ENCODE data around the gene SLC1A2. TPM values are rescaled to one million over a fixed set of nuclear protein-coding genes. Genes with fewer than 3 reads are reported as not detected.

Gene SLC1A2
- total RNA-seq, 2 experiments from 2014 or later = not detected

DNA sequence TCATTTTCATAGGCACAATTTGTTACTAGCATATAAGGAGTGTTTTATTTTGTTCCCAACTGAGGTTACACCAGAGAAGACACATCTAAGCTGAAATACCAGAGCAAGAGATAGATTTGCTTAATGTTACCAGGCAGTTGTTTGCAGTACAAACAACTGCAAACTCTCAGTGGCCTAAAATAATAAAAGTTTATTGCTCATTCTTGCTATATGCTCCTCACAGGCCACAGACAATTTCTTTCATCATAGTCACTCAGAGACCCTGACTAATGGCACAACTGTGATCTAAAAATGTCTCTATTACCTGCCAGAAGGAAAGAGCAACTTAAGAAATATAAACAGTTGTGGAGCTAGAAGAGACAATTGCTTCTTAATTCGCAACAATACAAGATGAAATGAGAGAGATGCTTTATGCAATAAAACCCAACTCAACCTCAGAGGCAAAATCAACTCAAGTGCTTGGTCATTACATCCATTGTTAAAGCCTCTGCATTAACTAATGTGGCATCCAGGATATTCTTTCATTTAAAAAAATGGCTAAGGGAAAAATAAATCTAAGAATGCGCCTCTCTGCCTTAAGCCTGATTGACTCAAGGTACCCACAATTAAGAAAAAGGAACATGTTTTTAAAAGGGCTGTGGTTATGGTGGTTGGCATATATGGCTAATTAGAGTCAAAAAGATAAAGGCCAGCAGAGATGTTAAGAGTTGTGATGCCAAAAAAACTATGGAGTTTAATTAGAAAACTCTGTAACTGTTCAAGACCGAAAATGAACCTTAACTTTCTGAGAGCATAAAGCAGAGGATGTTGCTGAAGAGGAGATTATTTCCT, 176.7 kb downstream of the SLC1A2 start:
- no peak for DNase-seq
- ChIA-PET POLR2A (no interaction called here), CTCF (interaction anchor here (0.9 kb wide), 1 partner anchor 67 kb away, joined by 5 read pairs; no protein-coding TSS in a partner anchor)
- Mint-ChIP-seq H3K4me3 (no peak overlapping the region), H3K9me3 (peaks cover 19% of the 10 kb centered on the region), H3K4me1 (peaks cover 53% of the 10 kb centered on the region), H3K36me3 (ENCODE audit: low read depth) (peaks cover 19% of the 10 kb centered on the region), H3K27me3 (peaks cover 8% of the 10 kb centered on the region), H3K27ac (no peak overlapping the region)

DNA sequence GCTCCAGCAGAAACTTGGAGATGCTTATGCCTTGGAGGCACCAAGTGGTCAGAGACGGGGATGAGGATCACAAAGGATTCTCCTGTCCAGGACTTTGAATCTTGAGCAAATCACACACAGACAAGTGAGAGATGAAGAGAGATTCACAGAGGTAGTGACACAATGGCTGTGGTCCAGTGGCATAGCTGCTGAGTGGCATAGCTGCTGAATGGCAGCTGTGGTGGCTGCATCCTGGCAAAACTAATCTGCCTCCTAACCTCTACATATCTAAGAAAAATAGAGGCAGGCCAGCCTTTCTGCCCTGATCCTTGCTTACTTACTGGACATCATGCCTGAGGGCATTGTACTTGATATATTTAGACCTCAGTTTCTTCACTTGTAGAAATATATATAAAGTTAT, 177.8 kb downstream of the SLC1A2 start:
- Mint-ChIP-seq H3K9me3 (peaks cover 21% of the 10 kb centered on the region), H3K4me1 (peaks cover 53% of the 10 kb centered on the region), H3K27me3 (peaks cover 8% of the 10 kb centered on the region), H3K27ac (no peak overlapping the region), H3K36me3 (ENCODE audit: low read depth) (peaks cover 16% of the 10 kb centered on the region), H3K4me3 (no peak overlapping the region)
- no peak for DNase-seq
- ChIA-PET POLR2A (no interaction called here), CTCF (interaction anchor here (0.6 to 1.1 kb wide), 3 partner anchors 14 to 245 kb away, joined by 3 to 4 read pairs (median 3); no protein-coding TSS in a partner anchor)

DNA sequence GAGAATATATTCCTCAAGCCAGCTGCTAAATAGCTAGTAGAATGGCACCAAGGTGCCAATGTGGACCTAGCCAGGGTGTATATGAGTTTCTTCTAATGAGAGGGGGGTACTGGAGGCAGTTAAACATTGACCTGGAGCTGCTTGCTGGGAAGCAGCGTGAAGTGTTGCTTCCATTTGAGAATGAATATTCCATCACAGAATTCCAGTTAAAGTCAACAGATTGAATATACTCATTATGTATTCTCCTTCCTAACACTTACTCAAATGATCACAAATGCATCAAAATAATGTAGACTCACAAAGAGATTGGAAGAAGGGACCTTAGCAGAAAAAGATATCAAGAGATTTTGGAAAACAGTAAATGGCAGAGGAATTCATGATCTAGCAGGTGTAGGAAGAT, 178.3 kb downstream of the SLC1A2 start:
- Mint-ChIP-seq H3K36me3 (ENCODE audit: low read depth) (peaks cover 18% of the 10 kb centered on the region), H3K27ac (peak overlapping the region; percentile 54), H3K4me1 (peaks cover 55% of the 10 kb centered on the region), H3K4me3 (no peak overlapping the region), H3K27me3 (peaks cover 8% of the 10 kb centered on the region), H3K9me3 (peaks cover 20% of the 10 kb centered on the region)
- DNase-seq = no peak
- ChIA-PET POLR2A (no interaction called here), CTCF (interaction anchor here (0.6 to 1.1 kb wide), 2 partner anchors 13 to 108 kb away, joined by 3 to 4 read pairs; no protein-coding TSS in a partner anchor)

DNA sequence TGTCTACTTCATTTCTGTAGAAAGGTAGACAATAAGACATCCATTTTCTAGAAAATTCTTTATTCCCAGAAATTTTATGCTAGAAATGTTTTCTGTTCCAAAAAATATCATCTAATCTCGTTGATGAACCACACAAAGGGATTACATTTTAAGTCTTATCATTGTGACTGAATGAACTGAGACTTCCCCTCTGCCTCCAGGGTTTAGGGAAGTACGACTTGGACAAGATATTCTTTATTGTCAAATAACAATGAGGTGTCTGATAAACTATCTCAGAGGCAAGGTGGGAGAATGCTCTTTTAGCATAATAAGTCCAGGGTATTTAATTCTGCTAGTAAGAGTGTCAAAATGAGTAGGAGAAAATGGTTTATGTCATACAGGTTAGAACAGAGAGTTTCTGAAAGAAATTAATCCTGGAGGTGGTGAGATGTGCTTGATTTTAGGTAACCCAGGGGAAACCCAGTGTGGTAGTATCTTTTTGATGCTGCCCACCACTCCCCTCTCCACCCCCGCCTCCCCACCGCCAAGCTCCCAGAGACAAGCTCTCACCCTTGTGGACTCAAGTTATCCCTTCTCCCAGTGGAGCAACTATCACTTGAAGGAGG, 179.8 kb downstream of the SLC1A2 start:
- Mint-ChIP-seq H3K9me3 (peaks cover 27% of the 10 kb centered on the region), H3K27ac (no peak overlapping the region), H3K36me3 (ENCODE audit: low read depth) (peaks cover 21% of the 10 kb centered on the region), H3K4me3 (no peak overlapping the region), H3K27me3 (peaks cover 8% of the 10 kb centered on the region), H3K4me1 (peaks cover 67% of the 10 kb centered on the region)
- no peak for DNase-seq
- ChIA-PET POLR2A (no interaction called here), CTCF (interaction anchor here (0.9 to 1.5 kb wide), 4 partner anchors 9 to 152 kb away, joined by 3 to 4 read pairs (median 3); no protein-coding TSS in a partner anchor)

DNA sequence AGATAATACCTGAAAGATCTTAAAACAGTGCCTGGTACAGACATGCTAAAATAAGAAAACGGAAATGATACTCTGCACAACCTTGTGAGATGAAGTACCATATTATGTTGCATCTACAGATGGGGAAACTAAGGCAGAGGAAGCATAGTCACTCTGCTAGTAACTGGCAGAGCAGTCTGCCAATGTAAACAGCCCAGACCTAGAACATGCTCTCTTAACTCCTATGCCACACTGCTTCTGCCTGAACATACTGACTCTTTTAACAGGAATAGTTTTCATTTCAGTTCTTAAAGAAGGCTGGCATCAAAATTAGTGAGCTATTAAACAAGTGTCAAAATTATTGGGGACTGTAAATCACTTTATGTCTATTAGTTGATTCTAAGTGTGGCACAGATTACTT, 180.5 kb downstream of the SLC1A2 start:
- Mint-ChIP-seq H3K4me1 (peaks cover 74% of the 10 kb centered on the region), H3K4me3 (no peak overlapping the region), H3K36me3 (ENCODE audit: low read depth) (peaks cover 28% of the 10 kb centered on the region), H3K27ac (no peak overlapping the region), H3K9me3 (peaks cover 28% of the 10 kb centered on the region), H3K27me3 (peaks cover 8% of the 10 kb centered on the region)
- ChIA-PET CTCF (interaction anchor here (0.7 to 1.5 kb wide), 7 partner anchors 8 to 152 kb away, joined by 3 to 4 read pairs (median 3); no protein-coding TSS in a partner anchor), POLR2A (no interaction called here)
- DNase-seq = no peak

DNA sequence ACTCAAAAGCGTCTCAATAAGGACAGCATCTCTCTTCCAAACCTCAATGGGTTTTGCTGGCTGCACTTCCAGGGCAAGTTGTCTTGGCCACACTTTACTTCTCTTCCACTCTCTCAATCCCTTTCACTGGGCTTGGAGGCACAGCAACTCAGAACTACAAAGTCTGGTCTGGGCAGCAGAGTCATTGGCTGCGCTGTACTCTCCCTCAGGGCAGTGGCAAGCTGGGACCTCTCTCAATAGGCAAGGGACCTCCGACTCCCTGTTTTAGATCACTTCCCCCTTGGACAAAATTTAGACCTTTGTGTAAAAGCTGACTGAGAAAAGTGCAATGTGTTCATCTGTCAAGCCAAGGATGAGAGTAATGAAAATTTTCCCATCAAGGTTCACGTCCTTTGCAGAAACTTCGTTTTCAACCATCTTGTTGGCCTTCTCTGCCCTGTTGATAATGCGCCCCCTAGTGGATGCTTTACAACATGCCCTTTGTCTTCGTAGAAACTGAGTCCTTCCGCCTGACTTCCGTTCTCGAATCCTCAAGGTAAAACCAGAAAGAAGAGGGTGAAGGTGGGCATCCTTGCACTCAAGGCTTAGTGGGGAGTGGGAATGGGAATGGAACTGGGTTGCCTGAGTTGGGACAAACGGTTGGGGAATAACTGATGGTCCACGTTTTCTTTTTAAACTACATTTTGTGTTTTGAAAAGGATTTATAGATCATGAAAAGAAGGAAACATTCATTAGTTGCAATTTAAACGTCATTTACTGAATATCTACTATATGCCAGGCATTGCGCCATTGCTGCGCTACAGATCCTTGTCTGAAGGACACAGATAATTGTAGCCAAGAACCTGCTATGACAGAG, 181.3 kb downstream of the SLC1A2 start:
- ChIA-PET POLR2A (interaction anchor here (0.6 kb wide), 1 partner anchor 230 kb away, joined by 8 read pairs; no protein-coding TSS in a partner anchor), CTCF (interaction anchor here (0.7 to 1.9 kb wide), 10 partner anchors 7 to 230 kb away, joined by 3 to 8 read pairs (median 3); no protein-coding TSS in a partner anchor)
- Mint-ChIP-seq H3K27ac (peak overlapping the region; percentile 68), H3K4me3 (no peak overlapping the region), H3K9me3 (peaks cover 30% of the 10 kb centered on the region), H3K27me3 (peaks cover 8% of the 10 kb centered on the region), H3K4me1 (peaks cover 75% of the 10 kb centered on the region), H3K36me3 (ENCODE audit: low read depth) (peaks cover 33% of the 10 kb centered on the region)
- DNase-seq = peak; percentile 76

DNA sequence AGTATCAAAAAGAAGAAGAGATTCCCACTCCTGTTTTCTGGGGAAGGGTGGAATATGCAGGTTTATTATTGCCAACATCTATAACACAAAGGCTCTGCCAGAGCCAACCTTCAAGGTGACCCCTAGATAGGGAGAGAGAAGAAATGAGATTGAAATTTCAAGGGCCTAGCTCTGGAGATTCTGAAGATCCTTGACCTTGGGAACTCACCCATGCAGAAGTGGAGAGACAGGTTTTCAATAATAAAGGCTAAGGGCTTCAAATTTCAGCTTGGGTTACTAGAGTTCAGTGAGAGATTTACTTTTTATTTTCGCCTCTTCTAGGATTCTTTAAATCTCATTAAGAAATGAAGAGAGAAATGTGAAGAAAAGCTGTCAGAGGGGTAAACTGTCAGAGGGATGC, 182.0 kb downstream of the SLC1A2 start:
- H3K9me3 Mint-ChIP-seq = peaks cover 33% of the 10 kb centered on the region

DNA sequence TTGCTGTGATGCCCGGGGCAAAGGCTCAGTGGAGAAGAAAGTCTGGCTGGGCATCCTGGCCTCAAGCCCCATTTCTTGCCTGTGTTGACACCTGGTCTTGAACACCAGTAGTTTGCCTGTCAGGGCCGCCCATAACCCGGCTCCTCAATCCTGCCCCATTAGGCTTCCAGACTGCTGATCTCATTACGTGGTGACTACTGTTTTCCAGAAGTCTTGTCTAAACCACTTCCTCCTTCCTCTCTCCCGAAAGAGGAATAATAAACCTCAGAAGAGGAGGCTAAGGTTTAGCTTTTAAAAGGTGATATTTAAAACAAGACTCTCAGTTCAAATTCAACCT, 182.7 kb downstream of the SLC1A2 start:
- CTCF ChIA-PET = interaction anchor here (0.7 to 1.9 kb wide), 7 partner anchors 9 to 192 kb away, joined by 3 to 8 read pairs (median 5); no protein-coding TSS in a partner anchor
- peak overlapping the region; percentile 5 for H3K4me3 Mint-ChIP-seq
- H3K4me1 Mint-ChIP-seq = peaks cover 65% of the 10 kb centered on the region
- peaks cover 46% of the 10 kb centered on the region for H3K36me3 Mint-ChIP-seq (ENCODE audit: low read depth)
- peaks cover 8% of the 10 kb centered on the region for H3K27me3 Mint-ChIP-seq
- H3K9me3 Mint-ChIP-seq = peaks cover 35% of the 10 kb centered on the region
- H3K27ac Mint-ChIP-seq = peak overlapping the region; percentile 84
- DNase-seq = peak; percentile 11
- POLR2A ChIA-PET = interaction anchor here (0.6 kb wide), 1 partner anchor 320 kb away, joined by 4 read pairs; the partner anchor contains the start of gene PDHX

More for the DNA sequence above, 182.0 kb downstream of the SLC1A2 start:
- peaks cover 8% of the 10 kb centered on the region for H3K27me3 Mint-ChIP-seq
- H3K4me3 Mint-ChIP-seq = no peak overlapping the region
- POLR2A ChIA-PET = interaction anchor here (0.6 kb wide), 2 partner anchors 230 to 458 kb away, joined by 3 to 8 read pairs; no protein-coding TSS in a partner anchor
- H3K36me3 Mint-ChIP-seq (ENCODE audit: low read depth) = peaks cover 39% of the 10 kb centered on the region
- peaks cover 71% of the 10 kb centered on the region for H3K4me1 Mint-ChIP-seq
- DNase-seq = no peak
- H3K27ac Mint-ChIP-seq = no peak overlapping the region
- CTCF ChIA-PET = interaction anchor here (0.5 to 1.9 kb wide), 6 partner anchors 9 to 229 kb away, joined by 3 to 8 read pairs (median 3); no protein-coding TSS in a partner anchor

DNA sequence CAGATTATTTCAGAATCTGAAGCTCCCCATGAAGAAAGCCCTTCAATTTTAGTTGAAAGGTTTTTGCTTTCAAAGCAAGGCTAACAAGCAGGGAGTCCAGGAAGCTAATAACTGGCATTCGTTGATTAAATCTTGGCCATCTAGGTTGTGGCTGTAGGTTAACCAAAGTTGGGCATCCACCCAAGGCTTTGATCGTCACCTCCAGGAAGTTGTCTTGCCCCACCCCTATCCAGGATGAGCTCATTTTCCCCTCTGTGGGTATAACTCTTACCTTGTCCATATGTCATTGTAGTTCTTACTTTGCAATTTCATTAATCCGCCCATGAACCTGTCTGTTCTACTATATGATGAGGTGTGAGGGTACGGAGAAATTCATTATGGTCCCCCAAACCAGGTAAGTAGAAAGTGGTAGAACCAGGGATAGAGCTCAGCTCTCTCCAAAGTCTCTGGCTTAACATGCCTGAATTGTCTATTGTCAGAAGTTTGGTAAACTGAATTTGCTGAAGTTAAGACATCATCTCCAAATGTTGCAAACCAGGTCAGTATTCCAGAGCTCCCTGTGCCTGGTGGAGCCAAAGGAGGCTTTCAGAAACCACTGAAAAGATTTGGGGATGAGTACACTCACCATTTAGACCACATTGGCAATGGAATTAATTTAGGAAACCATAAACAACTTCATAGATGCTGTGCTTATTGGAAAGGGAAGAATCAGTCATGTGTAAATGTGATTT, 183.3 kb downstream of the SLC1A2 start:
- Mint-ChIP-seq H3K36me3 (ENCODE audit: low read depth) (peaks cover 49% of the 10 kb centered on the region), H3K27me3 (peaks cover 8% of the 10 kb centered on the region), H3K9me3 (peaks cover 36% of the 10 kb centered on the region), H3K4me1 (peaks cover 62% of the 10 kb centered on the region), H3K4me3 (peak overlapping the region; percentile 5), H3K27ac (peak overlapping the region; percentile 84)
- ChIA-PET POLR2A (interaction anchor here (0.6 kb wide), 1 partner anchor 319 kb away, joined by 4 read pairs; the partner anchor contains the start of gene PDHX), CTCF (interaction anchor here (0.7 to 1.4 kb wide), 11 partner anchors 10 to 236 kb away, joined by 3 to 7 read pairs (median 3); no protein-coding TSS in a partner anchor)
- peak; percentile 78 for DNase-seq

DNA sequence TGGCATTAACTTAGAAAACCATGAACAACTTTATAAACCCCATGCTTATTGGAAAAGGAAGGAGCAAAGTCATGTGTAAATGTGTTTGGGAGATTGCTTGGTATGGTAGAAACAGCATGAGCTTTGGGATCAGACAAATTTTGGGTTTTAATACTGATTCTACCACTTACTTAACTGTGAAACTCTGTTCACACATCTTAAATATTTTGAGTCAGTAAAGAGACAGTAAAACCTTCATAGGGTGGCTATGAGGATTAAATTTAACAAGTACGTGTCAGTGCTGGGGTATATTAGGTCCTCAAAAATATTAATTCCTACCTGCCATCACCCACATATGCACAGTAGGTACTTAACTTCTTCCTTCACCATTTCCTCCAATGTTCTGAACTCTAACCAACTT, 183.9 kb downstream of the SLC1A2 start:
- Mint-ChIP-seq H3K27ac (peak overlapping the region; percentile 84), H3K4me3 (peak overlapping the region; percentile 5), H3K9me3 (peaks cover 39% of the 10 kb centered on the region), H3K36me3 (ENCODE audit: low read depth) (peaks cover 54% of the 10 kb centered on the region), H3K4me1 (peaks cover 61% of the 10 kb centered on the region), H3K27me3 (peaks cover 8% of the 10 kb centered on the region)
- ChIA-PET POLR2A (no interaction called here), CTCF (interaction anchor here (0.7 to 1.4 kb wide), 10 partner anchors 10 to 235 kb away, joined by 3 to 7 read pairs (median 3); no protein-coding TSS in a partner anchor)
- DNase-seq = no peak

DNA sequence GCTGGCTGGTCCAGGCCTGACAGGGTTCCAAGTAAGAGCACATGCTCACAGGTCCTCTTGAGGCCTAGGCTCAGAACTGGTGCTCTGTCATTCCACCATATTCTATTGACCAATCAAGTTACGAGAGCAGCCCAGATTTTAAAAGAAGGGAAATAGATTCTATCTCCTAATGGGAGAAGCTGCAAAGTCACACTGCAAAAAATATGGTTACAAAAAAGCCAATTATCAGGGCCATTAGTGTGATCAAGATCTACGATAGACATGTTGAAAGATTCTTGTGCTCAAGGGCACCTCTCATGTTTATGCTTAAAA, 184.2 kb downstream of the SLC1A2 start:
- H3K4me1 Mint-ChIP-seq = peaks cover 61% of the 10 kb centered on the region
- H3K9me3 Mint-ChIP-seq = peaks cover 41% of the 10 kb centered on the region
- CTCF ChIA-PET = interaction anchor here (1.3 kb wide), 2 partner anchors 16 to 57 kb away, joined by 3 read pairs; no protein-coding TSS in a partner anchor
- peaks cover 8% of the 10 kb centered on the region for H3K27me3 Mint-ChIP-seq
- peak overlapping the region; percentile 84 for H3K27ac Mint-ChIP-seq
- DNase-seq = no peak
- H3K36me3 Mint-ChIP-seq (ENCODE audit: low read depth) = peaks cover 58% of the 10 kb centered on the region
- no peak overlapping the region for H3K4me3 Mint-ChIP-seq
- POLR2A ChIA-PET = no interaction called here
